HG03442 (cell line): ENCODE results near the gene MYO7A.

Source experiments
- ATAC-seq: cut with Tn5 transposase; IDR thresholded peaks from one replicate; pipeline ENCODE4 v1.9.1; 2021; ENCODE audit warnings: mild to moderate bottlenecking, moderate library complexity; ENCODE audit not compliant: unreplicated experiment

MYO7A gene

DNA sequence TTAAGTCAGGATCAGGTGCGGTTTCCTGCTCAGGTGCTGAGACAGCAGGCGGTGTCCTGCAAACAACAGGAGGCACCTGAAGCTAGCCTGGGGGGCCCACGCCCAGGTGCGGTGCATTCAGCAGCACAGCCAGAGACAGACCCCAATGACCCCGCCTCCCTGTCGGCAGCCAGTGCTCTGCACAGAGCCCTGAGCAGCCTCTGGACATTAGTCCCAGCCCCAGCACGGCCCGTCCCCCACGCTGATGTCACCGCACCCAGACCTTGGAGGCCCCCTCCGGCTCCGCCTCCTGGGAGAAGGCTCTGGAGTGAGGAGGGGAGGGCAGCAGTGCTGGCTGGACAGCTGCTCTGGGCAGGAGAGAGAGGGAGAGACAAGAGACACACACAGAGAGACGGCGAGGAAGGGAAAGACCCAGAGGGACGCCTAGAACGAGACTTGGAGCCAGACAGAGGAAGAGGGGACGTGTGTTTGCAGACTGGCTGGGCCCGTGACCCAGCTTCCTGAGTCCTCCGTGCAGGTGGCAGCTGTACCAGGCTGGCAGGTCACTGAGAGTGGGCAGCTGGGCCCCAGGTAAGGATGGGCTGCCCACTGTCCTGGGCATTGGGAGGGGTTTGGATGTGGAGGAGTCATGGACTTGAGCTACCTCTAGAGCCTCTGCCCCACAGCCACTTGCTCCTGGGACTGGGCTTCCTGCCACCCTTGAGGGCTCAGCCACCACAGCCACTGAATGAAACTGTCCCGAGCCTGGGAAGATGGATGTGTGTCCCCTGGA, at the start of gene MYO7A:
Gene MYO7A (plus strand): TSS at position 327 of the 772 bp plus-strand sequence. CDS start 2,389 bp downstream, outside the sequence.
- no peak for ATAC-seq

DNA sequence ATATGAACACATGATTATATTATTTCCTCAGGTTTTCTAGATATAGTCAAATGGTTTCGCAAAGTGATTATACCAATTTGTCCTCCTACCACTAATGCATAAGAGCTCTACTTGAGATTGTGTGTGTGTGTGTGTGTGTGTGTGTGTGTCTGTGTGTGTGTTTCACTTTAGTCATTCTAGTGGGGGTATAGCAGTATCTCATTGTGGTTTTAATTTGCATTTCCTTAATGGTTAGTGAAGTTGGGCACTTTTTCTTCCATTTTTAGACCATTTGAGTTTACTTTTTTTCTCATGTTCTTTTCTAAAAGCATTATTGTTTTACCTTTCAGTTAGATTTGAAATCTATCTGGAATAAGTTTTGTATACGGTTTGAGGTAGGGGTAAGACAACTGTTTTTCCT, 48.4 kb upstream of the MYO7A start:
- ATAC-seq: no peak

DNA sequence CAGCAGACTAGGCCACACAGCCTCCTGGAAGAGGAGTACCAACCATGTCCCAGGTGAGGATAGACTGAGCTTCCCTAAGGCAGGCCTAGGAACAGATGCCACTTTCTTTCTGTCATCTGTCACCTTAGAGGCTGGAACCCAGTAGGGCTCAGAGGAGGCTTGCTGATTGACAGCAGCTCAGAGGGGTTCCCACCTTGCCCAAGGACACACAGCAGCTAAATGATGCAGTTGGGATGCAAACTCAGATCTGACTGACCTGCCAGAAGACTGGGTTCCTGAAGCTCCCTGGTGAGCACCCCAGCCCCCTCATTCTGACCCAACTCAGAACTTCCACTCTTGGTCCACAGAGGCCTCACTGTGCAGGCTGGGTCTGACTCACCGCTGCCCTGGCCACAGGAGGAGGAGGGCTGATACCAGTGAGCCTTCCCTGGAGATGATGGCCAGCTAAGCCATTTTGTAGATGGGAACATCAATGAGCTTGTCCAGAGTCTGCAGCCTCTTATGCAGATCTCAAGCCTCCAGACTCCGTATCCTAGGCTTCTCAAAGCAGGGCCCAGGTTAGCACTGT, 47.3 kb upstream of the MYO7A start:
- no peak for ATAC-seq

DNA sequence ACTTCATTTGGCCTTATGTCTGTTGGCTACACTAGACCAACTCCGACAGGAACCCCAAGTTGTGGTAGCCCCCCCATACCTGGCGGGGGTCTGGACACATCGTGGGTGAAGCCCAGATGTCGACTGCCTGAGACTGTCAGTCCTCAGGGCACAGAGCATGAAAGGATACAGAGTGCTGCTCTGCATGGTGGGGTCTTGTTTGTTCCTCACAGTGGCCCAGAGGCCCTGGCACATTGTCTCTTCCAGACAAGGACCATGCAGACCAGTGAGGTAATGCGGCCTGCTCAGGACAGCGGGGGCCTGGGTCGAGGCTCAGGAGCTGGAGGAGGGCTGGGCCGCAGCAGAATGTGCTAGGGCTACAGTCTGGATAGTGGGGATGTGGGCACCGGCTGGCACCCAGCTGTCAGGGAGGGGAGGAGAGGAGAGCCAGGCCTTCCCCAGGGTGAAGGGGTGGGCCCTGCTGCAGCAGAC, 46.6 kb upstream of the MYO7A start:
- ATAC-seq: no peak

DNA sequence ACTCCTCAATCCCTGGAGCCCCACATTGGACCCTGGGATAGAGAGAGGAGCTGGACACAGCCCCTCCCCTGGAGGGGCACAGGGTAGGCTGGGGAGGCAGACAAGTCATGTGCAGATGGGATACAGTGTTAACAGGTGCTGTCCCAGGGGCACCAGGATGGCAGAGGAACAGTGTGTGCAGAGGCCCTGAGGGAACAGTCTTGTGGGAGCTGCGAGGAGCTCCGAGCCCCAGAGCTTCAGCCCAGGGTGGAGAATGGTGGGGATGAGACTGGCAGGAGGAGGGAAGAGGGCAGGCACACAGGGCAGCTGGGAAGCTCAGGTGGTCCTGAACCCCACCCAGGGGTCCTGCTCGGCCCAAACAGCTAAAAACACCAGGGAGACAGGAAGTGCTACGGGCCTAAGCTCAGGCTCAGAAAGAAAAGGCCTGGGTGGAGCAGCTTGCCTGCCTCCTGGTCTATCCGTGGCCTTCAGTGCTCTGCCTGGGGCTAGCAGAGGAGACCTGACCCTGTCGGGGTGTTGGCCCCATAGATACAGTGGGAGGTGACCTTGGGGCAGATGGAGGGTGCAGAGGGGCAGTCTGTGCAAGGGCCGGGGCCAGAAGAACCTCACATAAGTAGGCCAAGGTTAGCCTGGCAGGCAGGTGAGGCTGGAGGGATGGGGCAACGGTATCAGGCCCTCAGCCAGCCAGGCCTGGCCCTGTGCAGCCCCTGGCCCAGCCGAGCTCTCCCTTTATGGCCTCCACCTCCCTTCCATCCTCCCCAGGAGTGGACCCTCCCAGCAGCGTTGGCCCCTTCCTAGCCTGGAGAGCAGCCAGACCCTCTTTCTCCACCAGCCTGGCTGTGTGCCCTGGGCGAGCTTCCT, 45.8 kb upstream of the MYO7A start:
- no peak for ATAC-seq

DNA sequence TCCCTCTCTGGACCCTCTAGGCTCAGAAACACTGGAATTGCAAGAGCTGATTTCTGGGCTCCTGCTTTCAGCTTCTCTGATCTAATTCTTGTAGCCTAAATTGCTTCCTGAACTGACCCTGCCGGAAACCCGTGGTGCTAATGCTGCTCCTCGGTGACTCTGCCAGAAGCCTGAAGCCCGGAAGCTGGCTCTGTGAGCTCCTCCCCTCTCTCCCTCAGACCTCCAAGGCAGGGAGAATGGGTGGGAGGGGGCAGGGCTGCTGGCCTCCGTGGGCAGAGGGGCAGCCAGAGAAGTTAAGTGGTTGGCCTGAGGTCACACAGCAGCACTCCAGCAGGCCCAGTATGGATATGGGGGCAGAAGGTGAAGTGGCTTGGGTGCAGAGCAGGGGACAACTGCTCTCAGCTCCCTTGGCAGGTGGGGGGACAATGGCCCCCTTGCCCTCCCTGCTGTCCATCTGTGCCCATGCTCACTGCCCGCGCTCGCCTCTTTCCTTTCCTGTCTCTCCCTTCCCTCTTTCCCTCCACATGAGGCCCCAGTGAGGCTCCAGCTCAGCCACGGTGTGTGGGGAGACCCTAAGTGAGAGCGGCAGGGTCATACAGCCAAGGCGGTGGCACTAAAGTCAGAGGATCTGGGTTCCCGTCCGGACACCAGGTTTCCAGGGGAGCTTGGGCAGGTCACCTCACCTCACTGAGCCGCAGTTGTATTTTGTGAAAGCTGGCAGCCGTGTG, 45.0 kb upstream of the MYO7A start:
- ATAC-seq: no peak

DNA sequence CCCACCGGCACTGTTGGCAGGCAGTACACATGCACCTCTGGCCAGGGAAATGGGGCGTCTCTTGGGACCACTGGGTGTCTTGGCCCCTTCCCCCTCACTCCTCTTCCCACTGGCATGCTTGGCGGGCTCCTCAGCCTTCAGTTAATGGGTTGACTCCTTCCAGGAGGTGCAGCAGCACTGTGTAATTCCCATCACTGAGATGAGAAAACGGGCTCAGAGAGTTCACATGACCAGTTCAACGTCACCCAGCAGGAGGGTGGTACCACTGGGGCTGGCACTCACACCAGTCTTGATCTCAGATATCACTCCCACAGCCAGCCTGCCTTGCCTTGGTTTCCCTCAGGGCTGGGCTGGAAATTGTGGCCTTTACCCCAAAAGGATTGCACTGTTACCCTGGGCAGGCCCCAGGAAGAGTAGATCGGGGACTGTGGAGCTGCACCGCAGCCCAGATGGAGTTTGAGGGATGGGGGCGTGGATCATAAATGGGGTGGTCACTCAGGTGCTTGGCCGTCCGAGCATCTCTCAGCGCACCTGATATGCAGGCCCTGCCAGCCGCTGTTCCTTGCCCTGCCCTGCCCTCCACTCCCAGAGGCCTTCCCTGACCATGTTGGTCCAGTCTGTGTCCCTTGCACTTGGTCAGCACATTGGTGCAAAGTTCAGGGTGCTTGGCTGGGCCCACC, 44.3 kb upstream of the MYO7A start:
- no peak for ATAC-seq

DNA sequence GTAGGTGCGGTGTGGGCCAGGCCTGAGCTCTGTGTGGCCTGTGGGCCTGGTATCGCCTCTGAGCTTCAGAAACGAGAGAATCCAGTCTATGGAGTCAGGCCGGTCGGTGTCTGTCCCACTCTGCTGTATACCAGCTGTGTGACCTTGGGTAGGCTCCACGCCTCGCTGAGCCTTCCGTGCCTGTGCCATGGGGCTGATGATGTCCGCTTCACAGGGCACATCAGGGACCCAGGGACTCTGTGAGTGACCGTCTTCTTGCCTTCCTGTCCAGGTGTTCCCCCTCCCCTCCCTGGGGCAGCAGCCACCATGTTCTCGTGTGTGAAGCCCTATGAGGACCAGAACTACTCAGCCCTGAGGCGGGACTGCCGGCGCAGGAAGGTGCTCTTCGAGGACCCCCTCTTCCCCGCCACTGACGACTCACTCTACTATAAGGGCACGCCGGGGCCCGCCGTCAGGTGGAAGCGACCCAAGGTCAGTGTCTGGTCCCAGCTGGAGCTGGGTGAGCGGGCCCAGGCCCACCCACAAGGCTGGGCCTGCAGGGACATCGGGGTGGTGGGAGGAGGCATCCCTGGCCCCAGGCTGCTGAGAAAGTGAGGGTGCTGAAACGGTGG, 43.4 kb upstream of the MYO7A start:
- ATAC-seq: no peak

DNA sequence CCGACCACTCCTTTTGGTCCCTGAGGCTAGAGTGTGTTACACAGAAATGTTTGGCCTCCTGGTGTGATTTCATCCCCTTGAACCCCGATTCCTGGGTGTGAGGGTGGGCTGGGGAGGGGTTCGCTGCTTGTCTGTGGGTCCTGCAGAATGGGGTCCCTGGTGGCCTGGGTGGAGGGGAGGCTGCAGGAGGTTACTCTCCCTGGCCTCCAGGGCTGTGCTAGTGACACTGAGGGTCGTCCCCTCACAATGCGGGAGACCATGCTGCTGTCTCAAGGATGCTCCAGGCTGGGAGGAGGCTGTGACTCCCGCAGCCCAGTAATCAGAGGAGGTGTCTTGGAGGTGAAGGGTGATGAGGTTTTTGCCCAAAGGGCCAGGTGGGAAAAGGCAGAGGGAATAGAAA, 42.4 kb upstream of the MYO7A start:
- ATAC-seq: no peak

DNA sequence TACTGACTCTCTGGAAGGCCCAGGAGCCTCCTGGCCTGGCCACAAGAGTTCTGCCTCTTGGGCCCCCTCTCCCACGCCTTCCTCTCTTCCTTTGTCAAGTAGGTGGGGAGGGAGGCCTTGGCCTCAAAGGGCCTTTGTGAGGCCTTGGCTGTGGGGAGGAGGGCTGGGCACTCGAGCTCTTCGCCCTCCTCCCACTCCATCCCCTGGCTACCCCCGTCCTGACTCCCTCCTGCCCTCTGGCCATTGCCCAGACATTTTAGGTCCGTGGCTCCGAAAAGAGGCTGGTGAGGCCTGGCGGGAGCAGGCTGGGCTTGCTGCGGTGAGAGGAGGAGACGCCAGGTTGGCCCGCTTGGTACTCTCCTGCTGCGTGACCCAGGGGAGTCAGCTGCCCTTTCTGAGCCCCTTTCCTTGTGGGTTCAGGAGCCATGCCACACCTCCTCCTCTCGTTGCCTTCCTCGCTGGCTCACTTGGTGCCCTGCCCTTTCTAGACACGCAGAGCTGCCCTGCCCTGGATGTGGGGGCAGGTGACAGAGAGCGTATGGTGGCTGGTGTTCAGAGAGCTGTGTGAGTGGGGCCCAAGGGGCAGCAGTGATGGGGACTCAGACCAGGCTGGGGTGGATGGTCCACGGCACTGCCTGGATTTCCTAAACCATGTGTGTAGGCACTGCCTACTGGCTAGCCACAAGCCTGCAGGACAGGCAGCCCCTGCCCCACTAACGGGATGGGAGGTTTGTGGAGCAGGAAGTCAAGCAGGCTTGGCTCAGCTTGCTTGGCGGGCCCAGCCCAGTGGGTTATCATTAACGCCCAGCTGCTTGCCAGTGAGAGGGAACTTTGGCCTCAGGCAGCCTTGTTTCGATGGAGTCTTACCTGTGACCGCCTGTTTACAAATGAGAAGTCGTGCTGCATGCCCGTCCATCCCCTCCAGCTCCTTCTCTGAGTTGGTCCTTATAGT, 41.2 kb upstream of the MYO7A start:
- ATAC-seq: no peak

DNA sequence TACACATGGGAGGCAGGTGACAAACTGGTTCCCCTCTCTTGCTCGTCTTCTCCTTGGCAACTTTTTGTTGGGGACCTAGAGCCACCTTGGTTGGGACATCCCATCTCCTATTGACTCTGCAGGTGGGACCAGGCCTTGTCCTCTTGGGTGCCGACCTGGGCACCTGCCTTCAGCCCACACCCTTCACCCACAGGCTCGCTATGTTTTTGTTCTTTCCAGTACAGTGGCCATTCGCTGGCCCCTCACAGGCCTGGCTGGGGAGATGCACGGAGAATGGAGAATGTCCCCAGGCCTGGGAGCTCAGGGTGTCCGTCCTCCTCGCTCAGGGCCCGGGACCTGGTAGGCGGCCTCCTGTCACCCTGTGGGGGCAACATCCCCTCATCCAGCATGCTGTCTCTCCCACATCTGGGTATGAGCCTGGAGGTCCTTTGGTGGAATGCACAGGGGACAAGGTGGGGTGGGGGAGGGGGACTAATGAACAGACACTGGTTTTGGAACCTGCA, 40.3 kb upstream of the MYO7A start:
- ATAC-seq: no peak

DNA sequence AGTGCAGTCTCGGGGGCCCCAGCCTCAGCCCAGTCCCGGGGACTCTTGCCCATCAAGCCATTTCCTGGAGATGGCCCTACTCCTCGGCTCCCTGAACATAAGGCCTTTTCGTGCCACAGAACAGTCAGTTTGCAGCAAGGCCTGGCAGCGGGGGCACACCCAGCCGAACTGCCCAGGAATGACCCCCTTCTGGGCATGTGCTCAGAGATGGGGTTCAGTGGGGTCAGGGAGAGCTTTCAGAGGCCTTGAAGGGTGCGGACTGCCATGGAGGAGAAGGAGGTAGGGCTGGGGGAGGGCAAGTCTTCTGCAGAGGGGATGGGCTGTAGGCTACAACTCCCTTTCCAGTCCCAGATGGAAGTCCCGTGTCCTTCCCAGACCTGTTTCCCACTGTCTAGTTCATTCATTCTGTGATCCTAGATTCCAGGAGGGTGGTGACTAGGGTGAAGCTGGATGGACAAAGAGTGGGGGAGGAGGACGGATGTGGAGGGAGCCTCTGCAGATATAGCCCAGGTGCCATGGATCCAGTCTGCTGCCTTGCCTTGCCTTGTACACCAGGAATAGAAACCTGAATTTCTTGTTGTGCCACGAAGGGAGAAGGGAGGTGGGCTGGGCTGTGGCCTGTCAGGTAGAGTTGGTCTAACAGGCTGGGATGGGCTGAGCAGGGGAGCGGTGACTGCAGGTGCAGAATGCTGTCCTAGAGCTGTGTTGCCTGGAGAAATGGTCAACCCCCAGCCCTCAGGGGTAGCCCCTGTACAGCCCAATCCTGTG, 39.6 kb upstream of the MYO7A start:
- no peak for ATAC-seq

DNA sequence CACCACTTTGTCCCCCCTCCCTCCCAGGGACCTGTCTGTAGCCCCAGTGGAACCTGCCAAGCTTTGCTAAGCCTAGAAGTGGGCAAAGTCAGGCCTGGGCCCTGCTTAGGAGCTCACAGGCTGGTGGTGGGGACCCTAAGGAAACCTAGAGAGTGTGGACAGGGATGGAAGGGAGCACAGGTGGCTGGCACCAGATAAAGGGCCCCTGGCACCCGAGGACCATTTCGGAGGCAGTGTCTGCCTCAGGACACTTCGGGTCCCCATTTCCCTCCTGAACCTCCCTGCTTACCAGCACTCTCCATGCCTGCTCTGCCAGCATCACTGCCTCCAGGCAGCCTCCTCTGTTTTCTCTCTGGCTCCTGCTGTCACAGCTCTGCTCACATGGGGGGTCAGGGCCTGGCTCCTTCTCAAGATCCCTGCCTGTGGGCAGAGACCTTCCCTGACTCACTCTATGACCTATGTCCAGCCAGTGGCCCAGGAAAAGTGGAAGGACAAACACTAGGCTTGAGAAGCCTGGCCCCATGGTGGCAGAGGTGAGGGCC, 39.0 kb upstream of the MYO7A start:
- ATAC-seq: no peak

DNA sequence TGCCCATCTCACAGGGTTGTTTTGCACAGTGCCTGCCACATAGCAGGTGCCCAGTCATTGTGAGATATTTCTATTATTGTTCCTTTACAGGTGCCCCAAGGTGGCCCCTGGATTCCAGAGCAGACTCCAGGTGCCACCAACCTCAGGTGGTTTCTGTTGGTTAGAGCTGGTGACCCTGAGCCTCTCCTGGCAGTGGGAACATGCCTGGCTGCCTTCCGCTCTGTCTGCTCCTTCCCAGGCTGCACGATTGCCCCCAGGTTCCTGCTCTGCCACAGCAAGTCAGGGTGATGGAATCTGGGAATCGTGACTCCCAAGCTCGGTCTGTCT, 38.0 kb upstream of the MYO7A start:
- ATAC-seq: no peak

DNA sequence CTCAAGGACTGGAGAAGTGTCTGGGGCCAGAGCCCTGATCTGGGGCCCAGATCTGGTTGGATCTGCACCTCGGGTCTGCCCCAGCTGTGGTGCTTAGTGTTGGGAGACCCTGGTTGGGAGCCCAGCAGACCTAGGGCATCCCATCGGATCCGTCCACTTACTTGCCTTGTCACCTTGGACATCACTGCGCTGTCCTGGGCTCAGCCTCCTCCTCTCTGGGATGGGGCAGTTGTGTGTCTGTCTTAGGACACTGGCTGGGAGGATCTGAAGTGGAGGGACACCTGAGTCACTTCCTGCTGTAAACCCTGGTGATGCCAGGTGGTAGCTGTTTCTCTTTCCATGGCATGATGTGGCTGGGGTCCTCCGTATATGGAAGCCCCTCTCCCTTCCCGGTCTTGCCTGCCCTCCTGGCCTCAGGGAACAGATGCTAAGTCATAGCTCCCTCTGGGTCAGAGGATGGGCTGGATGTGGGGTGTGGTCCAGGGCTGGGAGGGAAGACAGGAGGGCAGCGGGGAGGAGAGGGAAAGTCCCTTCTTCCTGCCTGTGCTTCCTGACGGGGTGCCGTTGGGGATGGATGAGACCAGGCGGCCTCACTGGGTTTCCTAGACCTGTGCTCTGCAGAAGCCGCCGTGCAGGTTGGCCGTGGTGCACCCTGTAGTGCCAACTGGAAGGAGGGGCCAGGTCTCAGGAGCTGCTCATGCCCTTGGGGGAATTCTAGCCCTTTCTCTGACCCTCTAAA, 37.5 kb upstream of the MYO7A start:
- ATAC-seq: no peak

DNA sequence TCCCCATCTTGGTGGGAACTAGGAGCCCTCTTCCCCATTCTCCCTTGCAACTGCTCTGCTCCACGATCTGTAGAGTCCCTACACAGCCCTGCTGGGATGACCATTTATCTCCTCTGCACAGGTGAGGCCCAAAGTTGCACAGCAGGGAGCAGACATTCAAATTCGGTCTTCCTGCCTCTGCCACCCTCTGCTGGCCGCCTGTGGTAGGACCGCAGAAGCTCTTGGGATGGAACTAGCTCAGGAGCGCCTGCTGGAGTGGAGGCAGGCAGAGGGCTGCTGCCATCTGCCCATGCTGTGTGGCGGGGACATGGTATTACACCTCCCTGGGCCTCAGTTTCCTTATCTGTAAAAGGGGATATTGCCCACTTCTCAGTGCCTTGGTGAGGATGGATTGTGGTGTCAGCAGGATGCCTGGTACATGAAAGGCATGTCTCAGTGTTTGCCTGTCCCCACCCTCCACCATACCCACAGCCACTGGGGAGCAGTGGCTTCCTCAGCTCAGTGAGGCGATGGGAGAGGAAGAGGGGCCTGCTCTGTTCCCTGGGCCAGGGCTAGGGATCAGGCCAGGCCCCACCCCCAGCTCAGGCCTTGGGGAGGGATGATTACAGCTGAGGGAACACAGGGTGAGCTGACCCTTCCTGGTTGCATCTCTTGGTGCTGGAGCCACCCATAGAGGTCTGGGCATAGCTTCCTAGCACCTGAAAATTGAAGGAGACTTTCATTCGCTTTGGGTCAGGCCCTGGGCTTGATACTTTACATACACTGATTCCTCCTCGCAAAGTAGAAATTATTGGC, 36.7 kb upstream of the MYO7A start:
- ATAC-seq: peak; percentile 82
